Measurements from ENCODE around the gene RASSF5. TPM values are rescaled to one million over a fixed set of nuclear protein-coding genes. Genes with fewer than 3 reads are reported as not detected.

The RASSF5 gene
- total and polyA plus RNA-seq, 9 of the 15 experiments (the other 6 are each of a cell fraction or from before 2014, with no cell fraction given): 6.1 to 41.0 (median 25.2) TPM

DNA sequence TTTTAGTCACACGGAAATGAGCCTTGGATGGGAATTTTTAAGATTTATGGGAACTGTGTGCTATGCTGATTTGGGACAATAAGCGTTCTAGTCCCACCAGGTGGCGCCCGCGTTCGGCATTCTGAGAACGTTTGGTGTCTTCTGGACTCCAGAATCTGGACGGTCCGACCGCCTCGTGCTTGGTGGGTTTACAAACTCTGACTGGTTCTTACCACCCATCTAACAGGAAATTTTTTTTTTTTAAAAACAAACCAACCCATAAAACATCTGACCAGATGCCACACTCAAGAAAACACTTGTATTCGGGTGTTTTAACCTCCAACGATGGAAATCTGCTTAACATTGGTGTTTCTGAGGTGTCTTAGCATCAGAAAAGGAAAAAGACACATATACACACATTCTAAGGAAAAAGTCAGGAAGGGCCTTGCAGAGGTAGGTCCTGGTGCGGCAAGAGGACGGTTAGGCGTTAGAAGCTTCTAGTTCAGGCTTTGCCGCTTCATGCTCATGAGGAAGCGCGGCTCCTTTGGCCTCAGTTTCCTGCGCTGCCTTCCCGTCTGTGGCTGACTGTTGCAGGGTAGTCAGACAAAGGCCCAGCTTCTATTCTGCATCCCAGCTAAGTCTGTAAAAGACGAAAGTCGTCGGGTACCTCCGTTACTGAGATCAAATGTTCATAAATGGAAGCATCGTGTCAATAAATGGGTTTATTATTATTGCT lies 127.2 kb downstream of the RASSF5 start (continued):
- TF ChIP-seq, protein P1, sequence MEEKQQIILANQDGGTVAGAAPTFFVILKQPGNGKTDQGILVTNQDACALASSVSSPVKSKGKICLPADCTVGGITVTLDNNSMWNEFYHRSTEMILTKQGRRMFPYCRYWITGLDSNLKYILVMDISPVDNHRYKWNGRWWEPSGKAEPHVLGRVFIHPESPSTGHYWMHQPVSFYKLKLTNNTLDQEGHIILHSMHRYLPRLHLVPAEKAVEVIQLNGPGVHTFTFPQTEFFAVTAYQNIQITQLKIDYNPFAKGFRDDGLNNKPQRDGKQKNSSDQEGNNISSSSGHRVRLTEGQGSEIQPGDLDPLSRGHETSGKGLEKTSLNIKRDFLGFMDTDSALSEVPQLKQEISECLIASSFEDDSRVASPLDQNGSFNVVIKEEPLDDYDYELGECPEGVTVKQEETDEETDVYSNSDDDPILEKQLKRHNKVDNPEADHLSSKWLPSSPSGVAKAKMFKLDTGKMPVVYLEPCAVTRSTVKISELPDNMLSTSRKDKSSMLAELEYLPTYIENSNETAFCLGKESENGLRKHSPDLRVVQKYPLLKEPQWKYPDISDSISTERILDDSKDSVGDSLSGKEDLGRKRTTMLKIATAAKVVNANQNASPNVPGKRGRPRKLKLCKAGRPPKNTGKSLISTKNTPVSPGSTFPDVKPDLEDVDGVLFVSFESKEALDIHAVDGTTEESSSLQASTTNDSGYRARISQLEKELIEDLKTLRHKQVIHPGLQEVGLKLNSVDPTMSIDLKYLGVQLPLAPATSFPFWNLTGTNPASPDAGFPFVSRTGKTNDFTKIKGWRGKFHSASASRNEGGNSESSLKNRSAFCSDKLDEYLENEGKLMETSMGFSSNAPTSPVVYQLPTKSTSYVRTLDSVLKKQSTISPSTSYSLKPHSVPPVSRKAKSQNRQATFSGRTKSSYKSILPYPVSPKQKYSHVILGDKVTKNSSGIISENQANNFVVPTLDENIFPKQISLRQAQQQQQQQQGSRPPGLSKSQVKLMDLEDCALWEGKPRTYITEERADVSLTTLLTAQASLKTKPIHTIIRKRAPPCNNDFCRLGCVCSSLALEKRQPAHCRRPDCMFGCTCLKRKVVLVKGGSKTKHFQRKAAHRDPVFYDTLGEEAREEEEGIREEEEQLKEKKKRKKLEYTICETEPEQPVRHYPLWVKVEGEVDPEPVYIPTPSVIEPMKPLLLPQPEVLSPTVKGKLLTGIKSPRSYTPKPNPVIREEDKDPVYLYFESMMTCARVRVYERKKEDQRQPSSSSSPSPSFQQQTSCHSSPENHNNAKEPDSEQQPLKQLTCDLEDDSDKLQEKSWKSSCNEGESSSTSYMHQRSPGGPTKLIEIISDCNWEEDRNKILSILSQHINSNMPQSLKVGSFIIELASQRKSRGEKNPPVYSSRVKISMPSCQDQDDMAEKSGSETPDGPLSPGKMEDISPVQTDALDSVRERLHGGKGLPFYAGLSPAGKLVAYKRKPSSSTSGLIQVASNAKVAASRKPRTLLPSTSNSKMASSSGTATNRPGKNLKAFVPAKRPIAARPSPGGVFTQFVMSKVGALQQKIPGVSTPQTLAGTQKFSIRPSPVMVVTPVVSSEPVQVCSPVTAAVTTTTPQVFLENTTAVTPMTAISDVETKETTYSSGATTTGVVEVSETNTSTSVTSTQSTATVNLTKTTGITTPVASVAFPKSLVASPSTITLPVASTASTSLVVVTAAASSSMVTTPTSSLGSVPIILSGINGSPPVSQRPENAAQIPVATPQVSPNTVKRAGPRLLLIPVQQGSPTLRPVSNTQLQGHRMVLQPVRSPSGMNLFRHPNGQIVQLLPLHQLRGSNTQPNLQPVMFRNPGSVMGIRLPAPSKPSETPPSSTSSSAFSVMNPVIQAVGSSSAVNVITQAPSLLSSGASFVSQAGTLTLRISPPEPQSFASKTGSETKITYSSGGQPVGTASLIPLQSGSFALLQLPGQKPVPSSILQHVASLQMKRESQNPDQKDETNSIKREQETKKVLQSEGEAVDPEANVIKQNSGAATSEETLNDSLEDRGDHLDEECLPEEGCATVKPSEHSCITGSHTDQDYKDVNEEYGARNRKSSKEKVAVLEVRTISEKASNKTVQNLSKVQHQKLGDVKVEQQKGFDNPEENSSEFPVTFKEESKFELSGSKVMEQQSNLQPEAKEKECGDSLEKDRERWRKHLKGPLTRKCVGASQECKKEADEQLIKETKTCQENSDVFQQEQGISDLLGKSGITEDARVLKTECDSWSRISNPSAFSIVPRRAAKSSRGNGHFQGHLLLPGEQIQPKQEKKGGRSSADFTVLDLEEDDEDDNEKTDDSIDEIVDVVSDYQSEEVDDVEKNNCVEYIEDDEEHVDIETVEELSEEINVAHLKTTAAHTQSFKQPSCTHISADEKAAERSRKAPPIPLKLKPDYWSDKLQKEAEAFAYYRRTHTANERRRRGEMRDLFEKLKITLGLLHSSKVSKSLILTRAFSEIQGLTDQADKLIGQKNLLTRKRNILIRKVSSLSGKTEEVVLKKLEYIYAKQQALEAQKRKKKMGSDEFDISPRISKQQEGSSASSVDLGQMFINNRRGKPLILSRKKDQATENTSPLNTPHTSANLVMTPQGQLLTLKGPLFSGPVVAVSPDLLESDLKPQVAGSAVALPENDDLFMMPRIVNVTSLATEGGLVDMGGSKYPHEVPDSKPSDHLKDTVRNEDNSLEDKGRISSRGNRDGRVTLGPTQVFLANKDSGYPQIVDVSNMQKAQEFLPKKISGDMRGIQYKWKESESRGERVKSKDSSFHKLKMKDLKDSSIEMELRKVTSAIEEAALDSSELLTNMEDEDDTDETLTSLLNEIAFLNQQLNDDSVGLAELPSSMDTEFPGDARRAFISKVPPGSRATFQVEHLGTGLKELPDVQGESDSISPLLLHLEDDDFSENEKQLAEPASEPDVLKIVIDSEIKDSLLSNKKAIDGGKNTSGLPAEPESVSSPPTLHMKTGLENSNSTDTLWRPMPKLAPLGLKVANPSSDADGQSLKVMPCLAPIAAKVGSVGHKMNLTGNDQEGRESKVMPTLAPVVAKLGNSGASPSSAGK (IDR thresholded peaks at IDR 0.05): peak; percentile 55
- no peak; the same call in none of the 2 replicates for TF ChIP-seq EP400 (IDR thresholded peaks at IDR 0.05)
- TF ChIP-seq TEAD1 (CRISPR knock-in tag; IDR thresholded peaks at IDR 0.05): peak in 1 of 2 experiments; percentile 26; a peak in 1 of 4 replicates
- no peak for TF ChIP-seq SIRT6 (IDR thresholded peaks at IDR 0.05; ENCODE audit: low read depth, low read length)
- peak; percentile 47 for TF ChIP-seq NUFIP1 (IDR thresholded peaks at IDR 0.05; ENCODE audit: partially characterized antibody)
- no peak for TF ChIP-seq ZNF347 (CRISPR knock-in tag; IDR thresholded peaks at IDR 0.05; ENCODE audit: low read depth)
- TF ChIP-seq, protein P2, sequence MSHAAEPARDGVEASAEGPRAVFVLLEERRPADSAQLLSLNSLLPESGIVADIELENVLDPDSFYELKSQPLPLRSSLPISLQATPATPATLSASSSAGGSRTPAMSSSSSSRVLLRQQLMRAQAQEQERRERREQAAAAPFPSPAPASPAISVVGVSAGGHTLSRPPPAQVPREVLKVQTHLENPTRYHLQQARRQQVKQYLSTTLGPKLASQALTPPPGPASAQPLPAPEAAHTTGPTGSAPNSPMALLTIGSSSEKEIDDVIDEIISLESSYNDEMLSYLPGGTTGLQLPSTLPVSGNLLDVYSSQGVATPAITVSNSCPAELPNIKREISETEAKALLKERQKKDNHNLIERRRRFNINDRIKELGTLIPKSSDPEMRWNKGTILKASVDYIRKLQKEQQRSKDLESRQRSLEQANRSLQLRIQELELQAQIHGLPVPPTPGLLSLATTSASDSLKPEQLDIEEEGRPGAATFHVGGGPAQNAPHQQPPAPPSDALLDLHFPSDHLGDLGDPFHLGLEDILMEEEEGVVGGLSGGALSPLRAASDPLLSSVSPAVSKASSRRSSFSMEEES (CRISPR knock-in tag; IDR thresholded peaks at IDR 0.05): no peak
- no peak for TF ChIP-seq CHD2 (IDR thresholded peaks at IDR 0.05; ENCODE audit: low read depth, low read length)
- TF ChIP-seq CREB1 (IDR thresholded peaks at IDR 0.05): no peak
- TF ChIP-seq CREB1 (CRISPR knock-in tag; IDR thresholded peaks at IDR 0.05): no peak
- TF ChIP-seq MIER1 (IDR thresholded peaks at IDR 0.05; ENCODE audit: low read depth): no peak
- peak; percentile 32; the same call in 1 of the 2 replicates for TF ChIP-seq LEF1 (IDR thresholded peaks at IDR 0.05)
- TF ChIP-seq SPI1 (IDR thresholded peaks at IDR 0.05; ENCODE audit: borderline replicate concordance, low read depth, low read length): 0 out of 2 replicates have a peak, but pooled peaks have one; percentile 29
- TF ChIP-seq ETS2 (tag; IDR thresholded peaks at IDR 0.05; ENCODE audit: borderline replicate concordance, poor library complexity, severe bottlenecking): no peak
- TF ChIP-seq NCOA4 (IDR thresholded peaks at IDR 0.05; ENCODE audit: partially characterized antibody): no peak
- peak in 1 of 2 experiments; percentile 18; a peak in 3 of 4 replicates for TF ChIP-seq ARNT (IDR thresholded peaks at IDR 0.05)

Measured in K562 (cell line).